Liver (tissue), 3 donors: Measurements from ENCODE around the gene CHRD.

Source experiments
- RAD21 ChIP-seq, 2 donors: IDR thresholded peaks; 2 replicates each; pipeline ENCODE4 v1.6.1; 2016; ENCODE audit warnings: antibody characterized with exemption in 2 of 2, mild to moderate bottlenecking in 2 of 2
- SP1 ChIP-seq: IDR thresholded peaks from 2 replicates; pipeline ENCODE4 v1.6.1; 2018; ENCODE audit warnings: antibody characterized with exemption, mild to moderate bottlenecking
- TAF1 ChIP-seq: conservative IDR thresholded peaks from 2 replicates; pipeline ENCODE4 v1.6.1; 2016; ENCODE audit warnings: antibody characterized with exemption, mild to moderate bottlenecking
- TF ChIP-seq, protein P1 (sequence below): fragments of 150-350 bp; IDR thresholded peaks from 2 replicates; pipeline ENCODE4 v1.5.1; 2017; ENCODE audit warnings: improper control_type of control experiment, low read depth, low read length; ENCODE audit not compliant: missing input control
- donor health status: healthy.
- donor health status: healthy.

DNA sequence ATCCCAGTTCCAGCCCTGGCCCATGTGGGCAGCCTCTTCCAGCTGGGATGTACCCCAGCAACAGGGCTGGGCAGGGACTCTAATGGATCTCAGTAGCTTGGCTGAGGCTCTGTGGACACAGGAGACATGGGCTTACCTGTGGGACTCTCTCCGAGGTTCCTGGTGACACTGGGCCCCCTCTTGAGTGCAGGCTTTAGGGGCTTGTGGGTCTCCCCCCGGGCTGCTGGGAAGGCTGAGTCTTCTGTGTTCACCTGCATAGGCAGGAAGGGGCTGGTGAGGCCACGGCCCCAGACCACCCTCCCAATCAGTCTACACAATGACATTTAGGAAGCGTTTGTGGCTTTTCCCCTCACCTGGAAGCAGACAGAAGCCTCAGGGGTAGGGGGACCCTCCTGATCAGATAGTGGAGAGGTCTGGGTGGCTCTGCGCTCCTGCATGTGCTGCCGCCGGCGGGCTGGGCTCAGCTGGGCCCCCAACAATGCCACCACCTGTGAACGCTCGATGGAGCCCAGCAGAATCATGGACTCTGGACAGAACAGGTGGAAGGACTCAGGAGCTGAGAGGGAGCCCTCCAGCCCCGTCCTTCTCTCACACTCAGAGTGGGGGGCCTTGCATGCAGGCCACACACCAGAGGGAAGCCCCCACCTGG, 26.8 kb upstream of the CHRD start:
- TF ChIP-seq, protein P1, sequence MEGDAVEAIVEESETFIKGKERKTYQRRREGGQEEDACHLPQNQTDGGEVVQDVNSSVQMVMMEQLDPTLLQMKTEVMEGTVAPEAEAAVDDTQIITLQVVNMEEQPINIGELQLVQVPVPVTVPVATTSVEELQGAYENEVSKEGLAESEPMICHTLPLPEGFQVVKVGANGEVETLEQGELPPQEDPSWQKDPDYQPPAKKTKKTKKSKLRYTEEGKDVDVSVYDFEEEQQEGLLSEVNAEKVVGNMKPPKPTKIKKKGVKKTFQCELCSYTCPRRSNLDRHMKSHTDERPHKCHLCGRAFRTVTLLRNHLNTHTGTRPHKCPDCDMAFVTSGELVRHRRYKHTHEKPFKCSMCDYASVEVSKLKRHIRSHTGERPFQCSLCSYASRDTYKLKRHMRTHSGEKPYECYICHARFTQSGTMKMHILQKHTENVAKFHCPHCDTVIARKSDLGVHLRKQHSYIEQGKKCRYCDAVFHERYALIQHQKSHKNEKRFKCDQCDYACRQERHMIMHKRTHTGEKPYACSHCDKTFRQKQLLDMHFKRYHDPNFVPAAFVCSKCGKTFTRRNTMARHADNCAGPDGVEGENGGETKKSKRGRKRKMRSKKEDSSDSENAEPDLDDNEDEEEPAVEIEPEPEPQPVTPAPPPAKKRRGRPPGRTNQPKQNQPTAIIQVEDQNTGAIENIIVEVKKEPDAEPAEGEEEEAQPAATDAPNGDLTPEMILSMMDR, result no peak
- TF ChIP-seq SP1 (no peak), TAF1 (no peak), RAD21 (IDR thresholded peaks at IDR 0.05) (no peak)
